ENCODE results near the gene CUEDC2.
"Not testable (repeated sequence)": the region's sequence is repeated elsewhere in the genome, so short reads cannot be mapped to it uniquely, and the experiment has no call there.

The CUEDC2 gene

DNA sequence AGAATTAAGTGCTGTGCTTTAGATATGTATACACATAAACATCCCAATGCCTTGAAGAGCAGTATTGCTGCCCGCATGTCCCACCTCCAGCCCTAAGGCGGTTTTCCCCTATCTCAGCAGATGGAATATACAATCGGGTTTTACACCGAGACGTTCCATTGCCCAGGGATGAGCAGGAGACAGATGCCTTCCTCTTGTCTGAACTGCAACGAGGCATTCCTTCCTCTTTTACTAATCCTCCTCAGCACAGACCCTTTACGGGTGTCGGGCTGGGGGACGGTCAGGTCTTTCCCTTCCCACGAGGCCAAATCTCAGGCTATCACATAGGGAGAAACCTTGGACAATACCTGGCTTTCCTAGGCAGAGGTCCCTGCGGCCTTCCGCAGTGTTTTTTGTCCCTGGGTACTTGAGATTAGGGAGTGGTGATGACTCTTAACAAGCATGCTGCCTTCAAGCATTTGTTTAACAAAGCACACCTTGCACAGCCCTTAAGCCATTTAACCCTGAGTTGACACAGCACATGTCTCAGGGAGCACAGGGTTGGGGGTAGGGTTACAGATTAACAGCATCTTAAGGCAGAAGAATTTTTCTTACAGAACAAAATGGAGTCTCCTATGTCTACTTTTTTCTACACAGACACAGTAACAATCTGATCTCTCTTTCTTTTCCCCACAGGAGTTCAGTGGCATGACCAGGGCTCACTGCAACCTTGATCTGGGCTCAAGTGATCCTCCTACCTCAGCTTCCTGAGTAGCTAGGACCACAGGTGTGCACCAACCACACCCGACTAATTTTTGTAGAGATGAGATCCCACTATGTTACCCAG lies 22.5 kb upstream of the CUEDC2 start:
- not testable (repeated sequence) for DNase-seq

DNA sequence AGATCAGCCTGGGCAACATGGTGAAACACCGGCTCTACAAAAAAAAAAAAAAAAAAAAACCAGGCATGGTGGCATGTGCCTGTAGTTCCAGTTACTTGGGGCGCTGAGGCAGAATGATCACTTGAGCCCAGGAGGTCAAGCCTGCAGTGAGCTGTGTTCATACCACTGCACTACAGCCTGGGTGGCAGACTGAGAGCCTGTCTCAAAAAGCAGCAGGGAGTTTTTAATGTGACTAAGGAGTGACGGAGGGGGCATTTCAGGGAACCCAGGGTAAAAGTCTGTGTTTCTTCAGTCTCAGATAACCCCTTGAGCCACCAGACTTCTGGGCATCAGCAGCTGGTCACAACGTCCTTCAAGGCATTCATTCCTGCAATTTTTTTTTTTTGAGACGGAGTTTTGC lies 21.1 kb upstream of the CUEDC2 start:
- DNase-seq = no peak

DNA sequence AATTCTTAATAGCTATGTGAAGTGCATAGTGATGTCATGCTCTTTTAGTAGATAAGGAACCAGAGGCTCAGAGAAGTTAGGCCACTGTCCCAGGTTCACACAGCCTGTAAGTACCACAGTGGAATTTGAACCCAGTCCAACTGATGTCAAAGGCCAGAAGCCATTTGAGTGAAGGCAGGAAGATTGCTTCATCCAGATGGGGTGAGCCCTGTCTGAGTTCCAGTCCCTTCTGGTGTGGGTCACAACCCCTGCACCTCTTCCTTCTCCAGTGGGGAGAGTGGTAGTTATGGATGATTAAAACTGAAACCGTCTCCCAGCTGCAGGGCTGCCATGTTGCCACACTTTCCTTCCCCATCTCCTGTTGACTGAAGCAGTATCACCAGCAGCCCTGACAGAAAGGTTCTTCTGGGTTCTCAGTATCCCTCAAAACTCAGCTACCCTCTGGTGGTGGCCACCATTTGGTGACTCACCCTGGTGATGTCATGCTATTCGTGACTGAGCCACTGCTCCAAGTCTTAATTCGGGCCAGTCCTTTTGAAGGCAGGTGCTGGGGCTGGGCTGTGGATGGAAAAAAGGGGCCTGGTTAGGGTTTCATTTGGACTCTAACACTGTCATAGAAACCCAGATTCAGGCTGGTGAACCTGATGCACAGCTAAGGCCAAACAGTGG lies 20.4 kb upstream of the CUEDC2 start:
- DNase-seq = peak; percentile 57

DNA sequence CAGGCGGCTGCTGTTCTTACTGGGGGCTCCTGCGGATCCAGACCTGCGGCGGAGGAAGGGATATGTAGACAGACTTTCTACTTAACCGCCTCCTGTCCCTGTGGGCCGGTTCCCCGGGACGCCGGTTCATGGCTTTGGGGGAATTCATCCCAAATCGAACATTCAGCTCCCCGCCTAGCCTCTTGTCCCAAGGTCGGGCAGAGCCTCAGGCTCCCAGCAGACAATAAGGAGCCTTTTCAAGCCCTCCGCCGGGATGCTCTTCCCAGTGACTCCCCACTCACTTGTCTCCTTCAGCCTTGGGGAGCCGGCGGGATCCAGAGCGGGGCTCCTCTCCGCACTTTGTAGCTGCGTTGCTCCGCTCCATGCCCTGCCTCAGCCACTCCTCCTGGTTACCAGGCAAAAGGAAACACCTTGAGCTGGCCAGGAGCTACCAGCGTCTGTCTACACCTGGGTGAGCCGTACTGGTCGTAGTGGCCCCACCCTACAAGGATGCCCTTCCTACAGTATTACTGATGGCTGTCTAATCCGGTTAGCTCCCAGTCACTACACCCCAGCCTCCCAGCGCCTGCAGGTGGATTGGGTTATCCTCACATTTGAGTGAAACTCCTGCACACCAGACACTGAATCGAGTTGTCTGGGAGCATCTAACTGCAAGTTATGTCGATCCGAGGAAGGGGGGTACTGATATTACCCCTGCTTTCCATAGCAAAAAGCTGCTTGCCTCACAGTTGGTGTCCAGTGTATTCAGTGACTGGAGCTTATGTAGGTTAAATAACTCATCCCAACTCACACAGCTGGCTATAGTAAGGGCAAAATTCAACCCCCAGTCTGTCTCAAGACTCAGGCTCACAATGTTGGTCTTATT lies 19.0 kb upstream of the CUEDC2 start, which contains the start of gene C10orf95:
Gene C10orf95, minus strand, starts transcription at position 439 of the 865 bp plus-strand sequence. CDS start 450 bp downstream, outside the sequence.
- DNase-seq = no peak

DNA sequence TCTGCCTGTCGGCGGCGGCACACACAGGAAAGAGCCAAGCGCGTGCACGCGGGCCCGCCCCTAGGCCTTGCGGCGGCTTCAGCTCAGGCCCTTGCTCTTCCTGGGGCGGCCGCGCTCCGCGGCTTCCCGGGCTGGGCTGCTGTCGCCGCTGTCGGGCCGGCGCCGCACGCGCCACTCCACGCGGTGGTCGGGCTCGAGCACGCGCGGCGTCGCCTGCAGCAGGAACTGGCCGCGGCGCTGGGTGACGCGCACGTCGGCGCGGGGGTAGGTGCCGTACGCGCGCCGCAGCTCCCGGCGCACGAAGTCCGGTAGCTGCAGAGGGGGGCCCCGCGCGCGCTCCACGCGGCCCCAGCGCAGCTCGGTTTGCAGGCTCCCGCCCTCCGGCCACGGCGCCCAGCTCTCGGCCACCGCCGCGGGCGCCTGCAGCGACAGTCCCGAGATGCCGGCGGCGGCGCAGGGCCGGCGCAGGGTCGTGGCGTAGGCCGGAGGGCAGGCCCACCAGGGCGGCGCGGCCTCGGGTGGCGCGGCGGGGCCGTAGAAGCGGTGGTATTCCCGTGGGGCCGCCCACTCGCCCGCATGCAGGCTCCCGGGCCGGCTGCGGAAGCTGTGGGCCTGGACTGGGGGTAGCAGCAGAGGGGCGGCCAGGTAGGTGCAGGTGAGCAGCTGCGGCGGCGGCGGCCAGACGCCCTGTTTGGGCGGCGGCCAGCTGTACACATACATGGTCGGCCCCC lies 18.2 kb upstream of the CUEDC2 start:
- DNase-seq = peak; percentile 92

DNA sequence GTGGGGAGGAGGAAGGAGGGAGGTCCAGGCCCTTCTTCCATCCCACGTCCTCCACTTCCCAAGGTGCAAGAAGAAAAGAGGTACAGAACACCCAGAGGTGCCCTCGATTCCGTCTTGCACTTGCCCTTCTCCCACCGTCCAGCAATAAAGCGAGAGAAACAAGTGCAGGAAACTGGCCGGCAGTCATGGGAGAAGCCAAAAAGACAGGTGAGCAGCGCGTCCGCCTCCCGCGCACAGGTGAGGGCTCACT lies 17.7 kb upstream of the CUEDC2 start:
- DNase-seq = no peak

DNA sequence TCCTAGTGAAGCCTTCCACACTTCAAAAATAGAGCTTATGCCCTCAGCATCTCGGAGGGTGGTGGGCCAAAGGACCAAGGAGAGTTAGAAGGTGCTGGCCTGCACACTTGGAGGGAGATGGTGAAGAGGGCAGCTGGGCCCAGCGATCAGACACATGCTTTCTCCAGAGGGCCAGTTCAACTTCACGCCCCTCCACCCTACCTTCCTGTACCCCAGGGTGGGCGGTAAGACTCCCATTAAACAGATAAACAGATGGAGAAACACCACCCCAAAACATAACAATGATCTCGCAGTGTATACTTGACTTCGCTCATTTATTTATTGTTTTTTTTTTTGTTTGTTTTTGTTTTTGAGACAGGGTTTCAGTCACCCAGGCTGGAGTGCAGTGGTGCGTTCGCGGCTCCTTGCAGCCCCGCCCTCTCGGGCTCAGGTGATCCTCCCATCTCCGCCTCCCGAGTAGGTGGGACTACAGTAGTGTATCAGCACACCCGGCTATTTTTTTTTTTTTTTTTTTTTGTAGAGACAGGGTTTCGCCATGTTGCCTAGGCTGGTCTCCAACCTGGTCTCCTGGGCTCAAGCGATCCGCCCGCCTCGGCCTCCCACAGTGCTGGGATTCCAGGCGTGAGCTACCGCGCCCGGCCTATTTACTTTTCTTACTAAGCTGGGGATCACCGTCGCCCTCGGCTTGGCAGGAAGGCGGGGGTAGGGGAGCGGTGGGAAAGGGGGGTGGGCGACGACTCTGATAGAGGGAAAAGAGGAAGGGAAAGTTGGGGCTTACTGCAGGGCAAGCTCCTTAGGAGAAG lies 17.1 kb upstream of the CUEDC2 start:
- peak; percentile 86 for DNase-seq

DNA sequence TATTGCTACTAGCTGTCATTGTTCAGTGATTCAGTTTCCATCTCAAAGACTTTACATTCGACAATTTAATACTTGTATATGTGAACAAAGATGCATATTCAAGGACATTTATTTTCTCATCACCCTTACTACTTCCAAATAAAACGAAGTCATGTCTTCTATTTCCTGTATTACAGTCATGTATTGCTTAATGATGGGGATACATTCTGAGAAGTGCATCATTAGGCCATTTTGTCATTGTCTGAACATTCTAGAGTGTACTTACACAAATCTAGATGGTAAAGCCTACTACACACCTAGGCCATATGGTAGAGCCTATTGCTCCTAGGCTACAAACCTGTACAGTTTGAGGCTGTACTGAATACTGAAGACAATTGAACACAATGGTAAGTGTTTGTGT lies 12.5 kb upstream of the CUEDC2 start:
- DNase-seq = no peak

DNA sequence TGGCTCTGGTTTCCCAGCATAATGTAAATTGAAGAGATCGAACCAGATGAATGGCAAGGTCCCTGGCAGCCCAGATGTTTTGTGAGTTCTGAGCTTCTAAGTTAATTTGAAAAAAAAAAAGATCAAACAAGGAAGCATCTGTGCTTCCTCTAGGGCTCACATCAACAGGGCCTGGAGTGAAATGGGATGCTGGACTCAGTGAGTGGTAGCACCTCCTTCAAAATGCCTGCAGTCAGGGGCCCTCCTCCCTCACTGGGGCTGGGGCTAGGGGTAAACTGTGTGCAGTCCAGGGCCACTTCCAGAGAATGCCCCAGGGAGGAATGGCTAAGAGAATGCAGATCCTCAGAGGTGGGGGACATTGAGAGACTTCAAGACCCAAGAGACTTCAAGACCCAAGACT lies 6.0 kb upstream of the CUEDC2 start:
- DNase-seq = no peak

DNA sequence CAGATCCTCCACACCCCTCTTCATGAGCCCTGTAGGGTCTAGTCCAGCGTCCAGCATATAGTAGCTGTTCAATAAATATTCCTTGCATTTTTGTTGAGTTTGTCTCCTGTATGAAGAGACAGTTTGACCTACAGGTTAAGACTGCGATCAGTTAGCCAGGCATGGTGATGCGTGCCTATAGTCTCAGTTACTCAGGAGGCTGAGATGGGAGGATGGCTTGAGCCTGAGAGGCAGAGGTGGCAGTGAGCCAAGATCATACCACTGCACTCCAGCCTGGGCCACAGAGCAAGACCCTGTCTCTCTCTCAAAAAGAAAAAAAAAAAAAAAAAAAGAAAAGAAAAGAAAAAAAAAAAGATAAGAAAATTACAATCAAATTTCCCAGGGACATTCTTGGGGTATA lies 5.1 kb upstream of the CUEDC2 start:
- no peak for DNase-seq

DNA sequence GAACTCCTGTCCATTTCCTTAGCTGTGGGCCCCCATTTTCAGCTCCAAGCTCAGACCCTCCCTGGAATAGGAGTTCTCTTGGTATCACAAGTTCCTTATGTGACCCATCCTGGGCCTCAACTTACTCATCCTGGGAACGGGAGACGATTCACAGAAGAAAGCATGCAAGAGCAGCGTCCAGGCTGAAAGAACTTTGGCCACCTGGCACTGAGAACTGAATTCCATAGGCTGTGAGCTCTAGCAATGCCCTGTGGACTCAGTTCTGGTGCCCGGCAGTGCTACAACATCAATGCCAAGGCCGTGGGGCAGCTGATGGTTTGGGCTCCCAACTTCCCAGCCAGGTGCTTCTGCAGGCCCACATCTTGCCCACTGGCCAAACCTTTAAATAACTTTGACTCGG lies 3.9 kb upstream of the CUEDC2 start:
- peak; percentile 43 for DNase-seq

DNA sequence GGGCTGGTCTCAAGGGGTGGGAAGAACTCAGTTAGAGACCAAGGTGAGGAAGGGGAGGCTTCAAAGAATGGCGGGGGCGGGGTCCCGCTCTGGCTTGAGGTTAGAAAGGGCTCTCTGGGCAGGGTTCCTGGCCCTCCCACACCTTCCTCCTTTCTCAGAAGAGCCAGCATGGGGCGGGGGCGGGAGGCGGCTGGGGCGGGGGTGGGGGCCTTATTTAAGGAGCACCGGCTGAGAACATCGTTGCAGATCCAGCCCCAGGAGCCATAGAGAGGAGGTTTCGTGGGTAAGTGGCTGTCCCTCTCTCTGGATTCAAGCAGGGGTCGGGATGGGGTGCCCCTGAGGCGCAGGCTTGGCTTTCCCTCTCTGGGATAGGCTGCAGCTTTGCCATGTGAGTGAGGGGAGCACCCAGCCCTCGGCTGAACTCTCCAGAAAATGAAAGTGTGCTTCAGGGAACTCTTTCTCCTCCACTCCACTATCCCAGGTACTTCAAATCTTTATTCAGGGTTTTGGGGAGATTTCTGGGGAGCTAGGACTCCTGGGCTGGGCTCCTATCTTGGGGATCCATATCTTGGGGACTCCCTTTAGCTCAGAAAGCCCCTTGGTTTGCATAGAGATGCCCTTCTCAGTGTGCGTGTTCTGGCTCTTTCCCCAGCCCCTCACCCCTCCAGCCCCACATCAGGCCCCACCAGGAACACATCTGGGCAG lies 3.3 kb upstream of the CUEDC2 start:
- DNase-seq = peak; percentile 92

DNA sequence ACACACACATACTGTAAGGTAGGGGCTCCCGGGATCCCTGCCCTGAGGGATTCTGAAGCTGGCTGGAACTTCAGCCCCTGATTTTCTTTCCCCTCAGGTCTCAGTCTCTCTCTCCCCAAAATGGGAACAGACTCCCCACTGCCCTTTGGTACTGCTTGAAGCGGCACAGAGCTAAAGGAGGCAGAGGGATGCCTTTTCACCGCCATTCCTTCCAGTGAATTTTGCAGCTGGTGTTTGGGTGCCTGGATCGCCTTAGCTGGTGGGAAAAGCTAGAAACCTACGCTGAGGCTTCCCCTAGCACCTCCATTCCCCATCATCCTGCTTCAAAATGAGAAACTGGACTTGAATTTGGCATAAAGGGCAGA lies 2.7 kb upstream of the CUEDC2 start:
- DNase-seq = no peak

DNA sequence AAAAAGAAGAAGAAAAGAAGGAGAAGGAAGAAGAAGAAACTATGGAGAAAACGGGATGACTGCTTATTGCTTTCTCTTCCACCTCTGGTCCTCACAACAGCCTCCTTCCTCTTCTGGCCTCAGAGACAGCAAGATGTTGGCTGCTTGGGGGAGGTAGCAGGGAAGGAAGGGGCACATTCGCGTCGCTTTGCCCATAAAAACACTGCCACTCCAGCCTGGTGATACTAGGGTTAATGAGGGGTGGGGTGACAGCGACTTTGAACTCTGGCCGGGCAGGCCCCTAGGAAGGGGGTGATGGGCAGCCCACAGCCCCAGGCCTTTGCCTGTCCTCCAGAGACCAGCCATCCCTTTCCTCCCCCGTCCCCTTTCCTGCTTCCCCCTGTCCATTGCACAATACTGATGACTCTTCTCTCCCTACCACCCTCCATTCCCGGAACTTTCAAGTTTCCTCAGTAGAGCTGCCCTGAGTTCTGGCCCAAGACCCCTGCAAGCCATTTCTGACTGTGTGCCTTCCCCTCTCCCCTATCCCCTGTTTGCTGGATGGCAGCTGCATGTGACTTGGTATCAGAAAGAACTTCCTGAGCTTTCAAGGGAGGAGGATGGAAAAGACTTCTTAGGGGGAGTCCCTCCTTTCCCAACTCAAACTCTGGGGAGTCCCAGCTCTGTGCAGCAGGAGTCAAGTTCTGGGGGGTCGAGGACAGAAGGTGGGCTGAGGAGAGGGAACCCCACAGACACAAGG lies 2.2 kb upstream of the CUEDC2 start:
- DNase-seq = peak; percentile 81

DNA sequence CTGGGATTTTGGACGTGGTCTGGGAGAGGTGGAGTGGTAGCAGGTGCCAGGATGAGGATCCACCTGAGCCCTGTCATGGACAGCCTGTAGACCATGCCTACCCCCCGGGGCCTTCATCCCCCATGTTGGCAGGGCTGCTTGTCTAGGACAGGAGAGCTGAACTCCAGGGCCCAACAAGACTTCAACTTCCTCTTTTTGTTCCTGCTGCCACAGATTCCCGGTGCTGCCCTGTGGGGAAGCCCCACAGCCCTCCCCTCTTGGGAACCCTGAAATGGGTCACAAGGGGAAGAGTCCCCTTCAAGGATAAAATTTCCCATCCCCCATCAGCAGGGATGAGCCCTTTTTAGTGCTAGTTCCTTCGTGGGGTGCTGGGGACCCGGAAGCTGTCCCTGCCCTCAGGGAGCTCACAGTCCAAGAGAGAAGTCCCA lies 1.3 kb upstream of the CUEDC2 start:
- DNase-seq = peak; percentile 75

DNA sequence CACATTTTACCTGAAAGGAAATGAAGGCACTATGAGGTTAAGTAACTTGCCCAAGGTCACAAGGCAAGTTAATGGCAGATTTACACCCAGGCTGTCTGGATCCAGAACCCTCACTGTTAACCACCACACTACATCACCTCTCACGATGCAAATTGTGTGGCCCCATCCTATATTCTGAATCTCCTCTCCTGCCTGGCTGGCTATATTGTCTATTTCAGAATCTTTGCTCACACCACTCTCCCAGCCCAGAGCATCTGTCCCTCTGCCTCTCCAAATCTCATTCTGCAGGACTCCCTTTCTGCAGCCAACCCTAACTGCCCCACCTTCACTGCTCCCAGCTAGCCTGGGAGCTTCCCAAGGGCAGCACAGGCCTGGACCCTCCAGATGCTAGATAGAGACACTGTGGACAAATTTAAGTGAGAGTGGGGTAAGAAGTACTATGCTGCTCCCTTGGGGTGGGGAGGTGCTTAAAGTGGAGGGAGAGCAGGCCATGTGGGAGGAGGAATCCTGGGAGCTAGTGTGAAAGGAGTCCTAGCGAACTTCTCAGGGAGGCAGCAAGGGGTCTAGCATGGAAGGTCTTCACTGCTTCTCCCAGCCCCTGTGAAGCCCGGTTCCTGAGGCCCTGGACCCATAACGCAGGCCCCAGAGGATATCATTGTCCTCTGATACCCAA lies 786 bp downstream of the CUEDC2 start:
- DNase-seq = peak; percentile 70

DNA sequence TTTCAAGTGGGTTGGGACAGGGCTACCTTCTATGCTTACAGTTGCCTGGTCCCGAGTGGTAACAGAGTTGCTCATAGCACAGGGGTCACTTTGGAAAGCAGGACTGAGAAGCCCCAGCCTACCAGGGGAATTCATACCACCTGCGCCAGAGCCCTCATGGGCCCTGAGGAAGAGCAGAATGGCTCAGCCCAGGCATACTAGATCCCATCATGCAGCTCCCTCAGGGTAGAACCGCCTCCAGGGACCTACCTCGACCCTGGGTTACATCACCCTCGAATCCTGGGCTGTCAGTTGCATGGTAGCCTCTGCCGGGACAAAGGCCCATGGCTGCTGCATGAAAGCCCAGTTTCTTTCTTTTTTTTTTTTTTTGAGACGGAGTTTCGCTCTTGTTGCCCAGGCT lies 2.9 kb downstream of the CUEDC2 start:
- no peak for DNase-seq

DNA sequence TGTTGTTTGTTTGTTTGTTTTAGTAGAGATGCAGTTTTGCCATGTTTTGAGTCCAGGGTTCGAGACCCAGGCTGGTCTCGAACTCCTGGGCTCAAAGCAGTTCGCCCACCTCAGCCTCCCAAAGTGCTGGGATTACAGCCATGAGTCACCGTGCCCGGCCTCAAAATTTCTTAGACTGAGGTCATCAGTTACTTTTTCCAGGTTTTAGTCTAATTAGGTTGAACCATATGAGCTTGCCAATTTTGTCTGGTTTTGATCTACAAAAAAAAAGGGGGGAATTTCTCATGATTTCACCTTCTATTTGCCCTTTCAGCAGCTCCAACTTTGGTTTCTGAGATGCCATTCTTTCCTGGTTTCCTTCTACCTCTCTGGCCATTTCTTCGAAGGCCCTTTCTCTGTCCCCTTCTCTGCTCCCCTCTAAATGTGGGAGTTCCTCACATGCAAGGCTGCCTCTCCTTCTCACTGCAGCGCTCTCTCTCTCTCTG lies 5.5 kb downstream of the CUEDC2 start:
- no peak for DNase-seq

DNA sequence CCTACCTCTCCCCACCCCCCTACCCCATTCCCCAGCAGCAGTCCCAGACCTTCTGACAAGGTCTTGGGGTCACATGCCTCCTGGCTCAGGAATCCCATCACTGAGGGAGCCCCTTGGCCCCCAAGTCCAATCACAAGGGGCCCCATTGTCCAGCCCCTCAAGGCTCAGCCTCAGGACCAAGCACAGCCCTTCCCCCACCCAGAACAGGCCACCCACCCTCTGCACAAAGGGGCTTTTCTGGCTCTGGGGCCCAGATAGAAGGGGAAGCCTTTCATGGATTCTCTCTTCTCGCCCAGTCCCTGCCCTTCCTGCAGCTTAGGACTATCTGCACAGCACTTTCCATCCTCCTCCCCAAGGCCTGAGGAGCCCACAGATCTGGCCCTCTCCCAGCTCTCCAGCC lies 6.9 kb downstream of the CUEDC2 start:
- no peak for DNase-seq

DNA sequence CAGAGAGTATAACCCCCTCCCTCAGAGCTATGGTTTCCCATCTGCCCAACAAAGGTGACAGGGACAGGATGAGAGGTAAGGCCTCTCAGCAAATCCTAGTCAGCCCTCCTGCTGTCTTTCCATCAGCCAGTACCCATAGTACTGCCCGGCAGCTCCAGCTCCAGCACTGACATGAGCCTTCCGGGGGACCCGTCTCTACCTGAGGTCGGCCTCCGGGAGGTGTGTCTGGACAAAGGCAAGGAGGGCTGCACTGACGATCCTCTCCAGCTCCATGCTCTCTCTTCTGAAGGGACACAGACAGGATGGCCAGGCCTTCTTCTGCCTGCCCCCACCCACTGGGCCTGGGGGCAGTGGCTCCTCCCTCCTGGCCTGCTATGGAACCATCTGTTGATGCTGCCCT lies 7.5 kb downstream of the CUEDC2 start:
- DNase-seq = no peak
